ENCODE results near the gene KCTD10.

Gene KCTD10, protein sequence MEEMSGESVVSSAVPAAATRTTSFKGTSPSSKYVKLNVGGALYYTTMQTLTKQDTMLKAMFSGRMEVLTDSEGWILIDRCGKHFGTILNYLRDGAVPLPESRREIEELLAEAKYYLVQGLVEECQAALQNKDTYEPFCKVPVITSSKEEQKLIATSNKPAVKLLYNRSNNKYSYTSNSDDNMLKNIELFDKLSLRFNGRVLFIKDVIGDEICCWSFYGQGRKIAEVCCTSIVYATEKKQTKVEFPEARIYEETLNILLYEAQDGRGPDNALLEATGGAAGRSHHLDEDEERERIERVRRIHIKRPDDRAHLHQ

DNA sequence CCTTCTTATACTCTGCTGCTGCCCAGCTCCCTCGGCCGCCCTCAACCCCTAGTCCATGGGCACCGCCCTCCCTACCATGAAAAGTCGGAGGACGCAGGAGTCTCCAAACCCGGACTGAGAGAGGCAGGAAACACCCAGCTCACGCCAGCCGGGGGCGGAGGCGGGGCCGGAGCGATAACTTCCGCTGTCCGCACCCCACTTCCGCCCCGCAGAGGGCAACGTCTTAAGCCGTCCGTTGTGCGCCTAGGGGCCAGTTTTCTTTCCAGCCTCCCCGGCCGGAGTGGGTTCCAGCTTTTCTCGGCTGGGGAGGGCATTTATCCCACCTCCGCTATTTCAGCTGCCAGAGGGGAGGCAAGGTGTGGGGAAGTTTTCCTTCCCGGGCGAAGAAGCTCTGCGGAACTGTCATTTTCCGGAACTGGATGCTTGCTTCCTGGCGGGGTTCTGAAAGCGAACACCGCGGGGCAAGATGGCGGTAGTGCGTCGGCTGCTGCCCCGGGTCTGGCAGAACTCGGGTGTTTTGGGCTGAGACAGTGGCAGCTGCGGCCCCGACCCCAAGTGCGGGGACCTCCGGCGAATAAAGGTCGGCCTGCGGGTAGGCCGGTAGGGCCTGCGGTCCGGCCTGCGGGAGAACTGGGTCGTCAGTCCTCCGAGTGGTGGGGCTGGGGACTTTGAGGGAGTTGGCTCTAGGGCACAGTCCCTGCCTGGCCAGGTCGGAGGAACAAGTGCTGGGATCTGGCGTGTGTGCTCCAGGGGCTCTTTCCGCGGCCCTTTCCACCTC lies at the start of gene KCTD10, which contains the start of gene UBE3B:
Gene KCTD10, minus strand, starts transcription at position 116 of the 778 bp plus-strand sequence. Its CDS starts 38 bp downstream, at position 78.
Gene UBE3B, plus strand, starts transcription at position 450 of the 778 bp plus-strand sequence. CDS start 5,918 bp downstream, outside the sequence.
- peak; percentile 75 for DNase-seq (ENCODE audit: low read depth)

DNA sequence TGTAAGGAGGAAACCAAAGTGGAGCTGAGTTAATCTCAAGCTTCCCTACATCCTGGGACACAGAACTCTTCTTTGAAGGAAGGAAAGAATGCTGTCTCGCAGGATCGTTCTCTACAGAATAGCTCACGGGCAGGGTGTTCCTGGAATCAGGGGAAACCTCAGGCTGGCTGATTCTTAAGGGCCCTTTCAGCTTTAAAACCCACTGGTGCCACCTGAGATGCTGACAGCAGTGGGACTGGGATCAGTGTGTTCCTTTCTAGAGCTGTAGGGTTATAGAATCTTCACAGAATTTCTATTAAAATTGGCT lies 48.1 kb upstream of the KCTD10 start:
- no peak for DNase-seq (ENCODE audit: low read depth)

DNA sequence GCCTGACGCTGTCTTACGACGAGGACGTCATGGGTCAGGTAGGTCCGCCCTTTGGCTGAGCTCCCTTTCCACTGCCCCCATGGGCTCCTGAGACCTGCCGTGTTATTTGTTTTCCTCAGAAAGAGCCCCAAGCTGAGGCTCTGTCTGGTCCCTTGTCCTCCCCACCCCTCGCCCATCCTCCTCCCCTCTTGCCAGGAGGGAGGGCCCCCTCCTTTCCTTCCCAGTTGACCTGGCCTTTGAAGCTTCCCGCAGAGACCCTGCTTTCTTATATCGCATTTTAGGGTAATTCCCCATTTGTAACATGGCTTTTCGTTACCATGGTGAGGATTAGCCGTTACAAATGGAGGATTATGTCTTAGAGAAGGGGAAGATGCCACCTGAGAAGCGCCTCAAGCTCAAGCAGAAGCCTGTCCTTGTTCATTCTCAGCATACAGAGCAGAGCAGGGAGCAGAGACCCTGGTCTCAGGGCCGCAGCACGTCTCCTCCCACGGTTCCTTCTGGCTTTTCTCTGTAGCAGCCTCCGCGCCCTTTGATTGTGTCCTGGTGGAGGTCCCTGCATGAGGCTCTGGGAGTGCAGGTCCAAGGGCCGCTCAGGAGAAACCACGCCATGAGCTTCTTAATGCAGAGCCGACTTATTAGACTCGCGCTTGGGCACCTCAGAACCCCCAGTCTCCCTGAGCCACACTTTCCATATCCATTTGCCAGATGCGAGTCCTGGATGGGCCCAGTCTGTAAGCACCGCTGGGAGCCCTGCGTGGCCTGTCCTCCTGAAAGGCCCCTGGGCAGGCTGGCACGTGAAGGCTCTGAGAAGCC lies 47.6 kb upstream of the KCTD10 start:
- no peak for DNase-seq (ENCODE audit: low read depth)

DNA sequence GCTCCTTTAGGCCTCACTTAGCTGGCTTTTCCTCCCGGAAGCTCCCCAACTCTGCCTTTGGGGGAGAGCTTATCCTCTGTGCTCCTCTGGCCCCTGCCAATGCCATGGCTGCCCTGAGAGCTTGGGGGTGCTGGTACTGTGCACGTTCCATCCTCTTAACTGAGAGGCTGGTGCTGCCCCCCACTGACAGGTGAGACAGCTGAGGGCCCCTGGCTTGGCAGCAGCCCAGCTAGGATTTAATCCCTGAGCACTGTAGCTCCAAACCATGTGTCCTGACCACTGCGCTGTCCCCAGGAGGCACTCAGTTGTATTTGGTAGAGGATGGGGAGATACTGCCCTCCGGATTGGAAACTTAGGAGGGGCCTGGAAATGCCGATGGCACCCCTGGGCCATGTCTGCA lies 46.4 kb upstream of the KCTD10 start:
- DNase-seq (ENCODE audit: low read depth), result no peak

DNA sequence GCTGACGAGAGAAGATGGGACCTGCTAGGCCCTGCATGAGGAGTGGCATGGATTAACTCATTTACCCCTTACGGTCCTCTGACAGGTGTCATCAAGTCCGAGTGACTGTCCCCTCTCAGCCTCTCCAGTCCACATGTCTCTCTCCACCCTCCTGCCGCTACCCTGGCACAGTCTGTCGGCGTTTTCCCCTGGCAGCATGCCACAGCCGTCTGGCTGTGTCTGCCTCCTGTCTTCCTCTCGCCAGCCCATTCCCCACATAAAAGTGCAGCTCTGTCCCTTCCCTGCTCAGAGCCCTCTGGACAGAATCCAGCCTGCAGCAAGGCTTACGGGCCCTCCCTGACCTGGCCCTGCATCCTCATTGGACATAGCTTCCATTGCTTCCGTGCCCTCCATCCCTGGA lies 46.0 kb upstream of the KCTD10 start:
- no peak for DNase-seq (ENCODE audit: low read depth)

DNA sequence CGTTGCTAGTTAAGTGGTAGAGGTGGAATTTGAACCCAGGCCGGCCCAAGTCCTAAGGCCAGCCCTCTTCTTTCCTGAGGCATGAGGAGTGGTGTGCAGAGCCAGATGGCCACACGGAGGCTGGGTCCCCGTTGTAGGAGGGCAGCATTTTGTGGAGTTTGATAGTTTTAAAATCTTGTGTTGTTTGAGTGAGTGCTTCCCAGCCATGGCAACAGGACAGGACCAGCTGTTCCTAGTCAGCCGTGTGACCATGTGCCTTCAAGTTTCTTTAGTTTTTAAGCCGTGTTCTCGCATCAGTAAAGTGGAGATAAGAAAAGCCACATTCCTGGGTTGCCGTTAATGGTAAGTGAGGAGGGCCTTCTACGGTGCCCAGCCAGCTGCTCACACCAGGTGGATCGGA lies 44.7 kb upstream of the KCTD10 start:
- DNase-seq (ENCODE audit: low read depth), result no peak

DNA sequence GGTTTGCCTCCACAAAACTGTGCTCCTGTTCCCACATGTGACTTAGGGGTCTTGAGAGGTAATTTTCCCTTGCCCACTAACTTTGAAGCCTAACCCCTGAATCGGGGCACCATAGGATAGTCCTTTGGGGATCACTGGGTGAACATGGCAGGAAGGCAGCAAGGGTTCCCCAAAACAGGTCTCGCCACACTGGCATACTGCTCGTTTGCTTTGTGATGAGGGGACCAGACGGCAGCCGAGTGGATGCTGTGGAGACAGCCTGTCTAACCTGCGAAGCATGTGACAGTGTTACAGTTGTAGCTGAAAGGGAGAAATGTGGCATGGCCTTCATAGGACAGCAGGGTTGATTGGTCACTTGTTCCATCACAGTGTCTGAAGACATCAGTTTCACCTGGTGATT lies 42.7 kb upstream of the KCTD10 start:
- DNase-seq (ENCODE audit: low read depth), result no peak

DNA sequence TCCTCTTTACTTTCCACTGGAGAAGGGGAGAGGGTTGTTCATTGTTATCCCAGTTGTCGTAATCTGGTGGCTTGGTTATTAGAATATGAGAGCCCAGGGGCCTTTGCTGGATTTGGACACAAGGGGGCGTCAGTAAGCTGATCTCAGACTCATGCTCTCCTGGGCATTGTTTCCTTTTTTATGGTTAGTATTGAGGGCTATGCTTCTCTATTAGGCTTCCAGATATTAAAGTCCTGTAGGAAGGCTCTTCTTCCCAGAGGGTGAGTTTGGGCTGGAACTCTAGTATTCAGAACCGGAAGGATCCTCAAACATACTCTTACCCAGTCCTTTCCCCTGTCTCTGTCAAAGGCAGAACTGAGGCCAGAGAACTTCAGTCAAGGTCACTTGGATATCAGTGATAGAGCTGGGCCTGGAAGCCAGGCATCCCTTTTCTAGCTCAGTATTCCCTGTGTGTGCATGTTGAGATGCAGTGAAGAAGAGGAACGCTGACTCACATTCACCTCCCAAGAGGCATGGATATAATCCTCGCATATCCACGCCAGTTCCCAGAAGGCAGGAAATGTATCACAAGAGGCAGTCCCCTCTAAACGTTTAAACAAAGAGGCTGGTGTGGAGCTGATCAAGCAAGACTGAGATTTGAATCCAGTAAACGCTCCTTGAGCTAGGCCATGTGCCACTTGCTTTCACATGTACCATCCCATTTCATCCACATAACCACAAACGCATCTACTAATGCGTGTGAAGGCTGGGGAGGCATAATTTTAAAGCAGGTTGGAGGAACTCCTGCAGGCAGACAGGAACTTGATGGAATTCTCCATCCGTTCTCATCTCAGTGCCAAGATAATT lies 41.9 kb upstream of the KCTD10 start:
- peak; percentile 24 for DNase-seq (ENCODE audit: low read depth)

DNA sequence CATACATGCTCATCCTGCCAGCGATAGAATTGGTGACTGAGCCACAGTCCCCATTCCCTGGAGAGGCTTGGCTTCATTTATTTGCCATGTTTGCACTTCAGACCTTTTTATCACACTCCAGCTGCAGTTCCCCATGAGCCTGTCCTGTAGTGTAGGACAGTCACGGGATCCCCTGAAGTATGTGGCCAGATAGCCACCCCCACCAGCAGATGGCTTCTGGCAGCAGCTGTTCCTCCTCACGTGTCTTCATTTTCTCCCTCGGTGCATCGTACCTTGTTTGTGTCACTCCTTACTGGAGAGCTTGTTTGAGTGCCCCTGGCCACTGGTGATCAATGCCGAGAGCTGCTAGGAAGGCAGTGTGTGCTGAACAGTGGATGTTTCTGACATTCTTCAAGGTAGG lies 40.5 kb upstream of the KCTD10 start:
- no peak for DNase-seq (ENCODE audit: low read depth)

DNA sequence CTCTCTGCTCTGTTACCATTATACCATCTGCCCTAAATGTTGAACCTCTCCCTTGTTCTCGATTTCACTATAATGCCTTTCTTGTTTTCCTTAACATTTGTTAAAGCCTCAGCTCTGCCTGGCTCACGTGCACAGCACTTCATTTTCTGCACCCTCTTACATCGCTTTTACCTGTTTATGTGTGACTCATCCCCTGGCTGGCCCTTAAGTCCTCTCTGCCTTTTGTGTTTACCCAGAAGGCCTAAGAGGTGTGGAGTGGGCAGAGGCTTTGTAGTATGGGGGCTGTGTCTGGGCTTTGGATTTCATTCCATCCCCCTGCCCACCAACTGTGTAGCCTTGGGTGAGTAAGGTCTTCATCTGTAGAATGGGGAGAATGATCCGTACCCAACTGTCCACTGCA lies 36.9 kb upstream of the KCTD10 start:
- DNase-seq (ENCODE audit: low read depth), result no peak

DNA sequence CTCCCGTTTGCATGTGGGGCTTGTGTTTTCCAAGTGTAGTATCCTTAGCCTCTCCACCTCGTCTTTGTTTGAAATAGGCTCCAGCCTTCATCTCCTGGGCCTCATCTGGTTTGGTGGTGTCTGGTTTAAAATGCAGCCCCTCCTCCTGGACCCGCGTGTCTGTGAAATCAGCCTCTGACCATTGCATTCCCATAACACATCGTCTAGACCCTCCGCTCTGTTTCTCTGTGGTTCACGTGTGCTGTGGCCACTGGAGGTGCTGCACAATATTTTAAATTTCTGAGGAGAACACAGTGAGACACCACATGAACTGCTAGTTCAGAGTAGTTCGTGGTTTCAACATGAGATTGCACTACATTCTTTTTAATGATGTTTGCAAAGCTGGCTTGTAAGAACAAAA lies 36.0 kb upstream of the KCTD10 start:
- no peak for DNase-seq (ENCODE audit: low read depth)

DNA sequence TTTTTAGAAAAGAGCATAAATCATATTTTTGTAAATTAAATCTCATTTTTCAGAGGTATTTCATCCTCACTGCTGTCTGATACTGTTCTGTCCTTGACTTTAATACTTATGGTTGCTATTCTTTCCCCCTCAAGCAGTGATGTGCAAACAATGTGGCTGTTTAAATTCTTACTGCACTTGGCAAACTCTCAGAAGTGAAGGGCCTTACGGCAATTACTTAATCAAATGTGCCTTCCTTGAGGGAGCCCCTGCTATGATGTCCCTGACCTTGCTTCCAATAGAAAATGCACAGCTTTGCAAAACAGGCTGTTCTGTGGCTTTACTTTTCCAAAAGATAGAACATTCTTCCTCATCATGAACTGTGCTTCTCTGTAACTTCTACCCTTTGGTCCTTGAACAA lies 35.5 kb upstream of the KCTD10 start:
- no peak for DNase-seq (ENCODE audit: low read depth)

DNA sequence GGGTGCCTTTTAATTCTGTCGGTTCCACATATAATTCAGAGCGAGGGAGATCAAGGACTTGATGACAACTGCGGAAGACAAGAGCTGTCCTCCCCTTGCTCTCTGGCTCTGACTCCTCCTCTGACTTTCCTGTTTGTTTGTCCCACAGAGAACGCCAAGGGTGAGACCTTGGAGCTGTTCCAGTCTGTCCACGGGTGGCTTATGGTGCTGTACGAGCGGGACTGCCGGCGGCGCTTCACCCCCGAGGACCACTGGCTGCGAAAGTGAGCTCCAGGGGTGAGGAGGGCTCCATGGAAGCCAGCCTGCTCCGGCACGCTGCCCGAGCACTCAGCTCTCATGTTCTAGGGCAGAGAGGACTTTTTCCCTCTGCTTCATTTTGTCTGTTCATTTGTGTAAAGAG lies 33.1 kb upstream of the KCTD10 start:
- no peak for DNase-seq (ENCODE audit: low read depth)

DNA sequence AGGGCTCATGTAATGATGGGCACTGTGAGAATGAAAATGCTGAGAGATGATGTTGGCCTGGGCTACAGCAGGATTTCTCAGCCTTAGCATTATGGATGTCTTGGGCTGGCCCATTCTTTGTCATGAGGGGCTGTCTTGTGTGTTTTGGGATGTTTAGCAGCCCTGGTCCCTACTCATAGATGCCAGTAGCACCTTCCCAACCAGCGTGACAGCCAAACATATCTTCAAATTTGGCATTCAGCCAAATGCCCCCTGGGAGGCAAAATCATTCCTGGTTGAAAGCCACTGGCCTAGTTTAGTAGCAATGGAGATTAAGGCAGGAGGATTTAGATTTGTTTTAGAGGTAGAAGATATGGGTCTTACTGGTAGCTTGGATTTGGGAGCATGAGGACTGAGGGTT lies 27.0 kb upstream of the KCTD10 start:
- no peak for DNase-seq (ENCODE audit: low read depth)

DNA sequence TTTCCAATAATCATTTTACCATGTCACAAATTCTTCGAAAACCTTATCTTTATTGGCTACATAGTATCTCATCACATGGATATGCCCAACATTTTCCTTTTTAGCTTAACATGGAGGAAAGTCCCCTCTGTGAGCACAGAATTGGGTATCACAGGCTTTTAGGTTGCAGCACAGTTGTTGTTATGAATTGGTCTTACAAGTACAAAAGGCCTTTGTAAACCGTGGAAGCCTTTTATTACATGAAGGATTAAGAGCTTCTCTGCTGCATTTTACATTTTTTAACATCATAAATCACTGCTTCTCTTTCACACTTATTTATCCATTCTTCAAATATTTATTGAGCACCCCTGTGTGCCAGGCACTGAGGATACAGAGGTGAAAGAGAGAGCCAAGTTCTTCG lies 26.5 kb upstream of the KCTD10 start:
- DNase-seq (ENCODE audit: low read depth), result no peak

DNA sequence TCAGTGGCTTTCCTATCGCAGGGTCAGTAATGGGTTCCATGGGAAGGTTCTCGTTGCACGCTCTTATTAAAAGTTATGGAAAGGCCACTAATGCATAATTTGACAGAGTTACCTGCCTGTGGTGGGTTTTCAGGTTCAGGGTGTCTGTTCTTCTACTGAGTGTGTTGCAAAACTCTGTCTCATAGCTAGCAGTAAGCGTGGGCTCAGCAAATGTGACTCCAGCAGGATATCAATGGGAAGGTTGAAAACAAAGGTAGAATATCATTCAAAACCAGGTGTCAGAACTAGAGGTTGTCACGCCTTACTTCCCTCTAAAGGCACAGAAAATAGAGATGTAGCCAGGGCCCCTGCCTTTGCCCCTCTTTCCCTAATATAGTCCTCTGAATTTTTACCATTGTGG lies 25.2 kb upstream of the KCTD10 start:
- DNase-seq (ENCODE audit: low read depth), result no peak

DNA sequence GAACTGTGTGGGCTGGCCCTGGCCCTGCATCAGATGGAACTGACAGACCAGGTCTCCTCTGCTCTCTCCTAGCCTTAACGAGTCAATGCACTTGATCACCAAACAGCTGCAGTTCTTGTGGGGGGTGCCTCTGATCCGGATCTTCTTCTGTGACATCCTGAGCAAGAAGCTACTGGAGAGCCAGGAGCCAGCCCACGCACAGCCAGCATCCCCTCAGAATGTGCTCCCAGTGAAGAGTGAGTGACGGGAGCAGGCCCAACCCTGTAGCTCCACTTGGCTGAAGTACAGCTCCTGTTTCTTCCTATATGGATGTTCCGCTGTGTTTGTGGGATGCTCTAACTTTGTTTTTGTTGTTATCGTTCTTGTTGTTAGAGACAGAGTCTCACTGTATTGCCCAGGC lies 24.2 kb upstream of the KCTD10 start:
- DNase-seq (ENCODE audit: low read depth), result no peak

DNA sequence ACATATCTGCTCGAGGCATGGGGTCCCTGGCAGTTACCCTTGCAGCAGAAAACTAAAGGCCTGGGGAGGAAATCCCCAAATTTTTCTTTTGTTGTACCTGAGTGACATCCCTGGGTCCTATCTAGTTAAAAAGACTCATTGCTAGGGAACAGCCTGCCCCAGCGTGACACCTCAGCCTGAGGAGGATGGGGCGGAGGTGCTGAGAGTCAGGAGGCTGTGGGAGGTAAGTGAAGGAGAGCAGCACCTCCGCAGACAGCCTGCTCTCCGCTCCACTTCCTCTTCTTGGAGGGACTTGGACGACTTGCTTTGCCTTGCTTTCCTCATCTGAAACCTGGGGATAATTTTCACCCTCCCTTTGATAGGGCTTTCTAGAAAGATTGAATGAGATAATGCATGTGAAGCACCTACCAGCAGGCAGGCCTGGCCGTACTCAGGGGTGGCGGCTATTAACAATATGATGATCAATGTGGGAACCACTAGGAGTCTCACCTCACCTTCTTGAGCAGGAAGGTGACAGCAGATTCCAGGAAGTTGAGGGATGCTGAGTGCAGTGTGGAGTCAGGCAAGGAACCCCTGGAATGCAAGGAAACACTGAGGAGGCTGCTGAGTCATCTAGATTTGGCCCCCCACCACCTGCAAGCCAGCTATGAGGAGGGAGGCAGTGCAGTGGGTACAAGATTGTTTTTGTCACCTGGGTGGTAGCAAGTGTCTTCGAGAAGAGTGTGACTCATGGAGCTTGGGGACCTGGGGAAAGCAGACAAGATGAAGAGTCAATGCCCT lies 23.5 kb upstream of the KCTD10 start:
- DNase-seq (ENCODE audit: low read depth), result no peak

DNA sequence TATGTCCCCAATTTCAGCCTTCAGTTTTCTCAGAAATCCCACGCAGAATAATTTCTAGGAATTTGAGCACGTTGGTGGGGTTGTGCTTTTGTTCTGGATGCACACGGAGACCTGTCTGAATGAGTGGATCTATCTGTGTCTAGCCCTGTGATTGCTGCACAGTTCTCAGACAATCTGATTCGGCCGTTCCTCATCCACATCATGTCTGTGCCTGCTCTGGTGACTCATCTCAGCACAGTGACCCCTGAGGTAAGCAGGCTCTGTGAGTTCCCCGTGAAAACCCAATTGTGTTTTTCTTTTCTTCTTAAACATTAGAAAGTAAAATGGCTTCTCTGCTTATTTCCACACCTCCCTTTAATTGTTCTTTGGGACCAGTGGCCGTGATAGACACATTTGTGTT lies 20.6 kb upstream of the KCTD10 start:
- DNase-seq (ENCODE audit: low read depth), result no peak

DNA sequence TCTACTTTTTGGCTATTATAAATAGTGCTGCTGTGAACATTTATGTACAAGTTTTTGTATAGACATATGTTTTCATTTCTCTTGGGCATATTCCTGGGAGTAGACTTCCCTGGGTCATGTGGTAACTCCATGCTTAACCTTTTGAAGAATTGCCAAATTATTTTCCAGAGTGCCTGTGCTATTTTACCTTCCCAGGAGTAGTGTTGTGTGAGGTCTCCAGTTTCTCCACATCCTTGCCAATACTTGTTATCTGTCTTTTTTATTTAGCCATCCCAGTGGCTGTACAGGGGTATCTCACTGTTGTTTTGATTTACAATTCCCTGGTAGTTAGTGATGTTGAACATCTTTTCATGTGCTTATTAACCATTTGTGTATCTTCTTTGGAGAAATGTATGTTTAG lies 19.2 kb upstream of the KCTD10 start:
- no peak for DNase-seq (ENCODE audit: low read depth)

DNA sequence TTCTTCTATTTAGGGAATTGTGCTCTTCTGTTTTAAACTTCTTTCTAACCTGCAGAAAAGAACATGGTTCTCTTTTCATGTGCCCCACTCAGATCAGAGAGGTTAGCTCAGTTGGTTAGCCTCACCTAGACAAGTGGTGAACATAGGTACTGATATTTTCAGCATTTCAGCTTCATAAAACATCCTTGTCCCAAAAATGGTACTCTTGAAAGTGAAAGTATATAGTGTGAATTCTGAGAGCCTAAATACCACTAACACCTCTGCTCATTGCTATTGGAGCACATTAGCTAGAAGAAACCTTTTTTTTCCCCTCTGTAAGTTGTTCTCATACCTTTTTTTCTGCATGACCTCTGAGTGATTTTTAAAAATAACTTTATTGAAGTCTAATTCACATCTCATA lies 17.9 kb upstream of the KCTD10 start:
- no peak for DNase-seq (ENCODE audit: low read depth)

All from stimulated activated CD8-positive, alpha-beta memory T cell treated with anti-CD3 and anti-CD28 coated beads, Interleukin-12 subunit alpha, Interleukin-12 subunit beta, amount 100 ng/mL, for 1 hour (primary cell).